Thyroid gland (tissue), 4 donors: ENCODE results near the gene ERC1.

Source experiments
- POLR2A ChIP-seq, 2 donors: fragments of 450-650 bp; IDR thresholded peaks; one replicate each; pipeline ENCODE4 v1.6.1; 2017; ENCODE audit warnings: antibody characterized with exemption in 2 of 2, mild to moderate bottlenecking in 2 of 2, moderate library complexity in 1 of 2
- TF ChIP-seq, protein P1 (sequence below), 6 experiments: fragments of 200-600 bp in 3 of 6; fragments of 450-650 bp in 3 of 6; sonication (generic) in 3 of 6; IDR thresholded peaks; one replicate each; pipeline ENCODE4 v1.5.1; 2016 to 2019; ENCODE audit warnings: antibody characterized with exemption in 6 of 6, mild to moderate bottlenecking in 2 of 6, inconsistent platforms in 1 of 6, moderate library complexity in 1 of 6

- TF ChIP-seq, protein P1, sequence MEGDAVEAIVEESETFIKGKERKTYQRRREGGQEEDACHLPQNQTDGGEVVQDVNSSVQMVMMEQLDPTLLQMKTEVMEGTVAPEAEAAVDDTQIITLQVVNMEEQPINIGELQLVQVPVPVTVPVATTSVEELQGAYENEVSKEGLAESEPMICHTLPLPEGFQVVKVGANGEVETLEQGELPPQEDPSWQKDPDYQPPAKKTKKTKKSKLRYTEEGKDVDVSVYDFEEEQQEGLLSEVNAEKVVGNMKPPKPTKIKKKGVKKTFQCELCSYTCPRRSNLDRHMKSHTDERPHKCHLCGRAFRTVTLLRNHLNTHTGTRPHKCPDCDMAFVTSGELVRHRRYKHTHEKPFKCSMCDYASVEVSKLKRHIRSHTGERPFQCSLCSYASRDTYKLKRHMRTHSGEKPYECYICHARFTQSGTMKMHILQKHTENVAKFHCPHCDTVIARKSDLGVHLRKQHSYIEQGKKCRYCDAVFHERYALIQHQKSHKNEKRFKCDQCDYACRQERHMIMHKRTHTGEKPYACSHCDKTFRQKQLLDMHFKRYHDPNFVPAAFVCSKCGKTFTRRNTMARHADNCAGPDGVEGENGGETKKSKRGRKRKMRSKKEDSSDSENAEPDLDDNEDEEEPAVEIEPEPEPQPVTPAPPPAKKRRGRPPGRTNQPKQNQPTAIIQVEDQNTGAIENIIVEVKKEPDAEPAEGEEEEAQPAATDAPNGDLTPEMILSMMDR (IDR thresholded peaks at IDR 0.05), result no peak
- TF ChIP-seq POLR2A (IDR thresholded peaks at IDR 0.05), result no peak
Measured at GRCh38 chr12:1444142-1444516, 453.1 kb downstream of the ERC1 start.
